Measurements from ENCODE around the gene CDPF1. TPM values are rescaled to one million over a fixed set of nuclear protein-coding genes. Genes with fewer than 3 reads are reported as not detected.

CDPF1 gene
- total and polyA plus RNA-seq, 2 donors (not counting 1 experiment from before 2014, with no cell fraction given): 9.8 to 15.4 TPM

GRCh38 chr22:46209262-46209661 lies 40.8 kb downstream of the CDPF1 start:
- H3K27me3 Mint-ChIP-seq: no peaks in the 10 kb centered on the region
- POLR2A ChIA-PET: interaction anchor here (0.6 kb wide), 1 partner anchor 35 kb away, joined by 3 read pairs; no protein-coding TSS in a partner anchor
- peaks cover 14% of the 10 kb centered on the region for H3K9me3 Mint-ChIP-seq (ENCODE audit: insufficient read depth)
- no peaks in the 10 kb centered on the region for H3K4me1 Mint-ChIP-seq
- intact Hi-C loops (cut with micrococcal nuclease): no loop called here
- H3K27ac Mint-ChIP-seq: no peak overlapping the region
- Histone ChIP-seq H3K4me2 (replicated peaks; ENCODE audit: low read depth, low read length, poor library complexity, severe bottlenecking) (no peak overlapping the region), H3K27me3 (replicated peaks in 1 of 4; ENCODE audit: control extremely low read depth in 1 of 4, control insufficient read depth in 3 of 4, insufficient read depth in 4 of 4, low read length in 3 of 4) (no peaks in the 10 kb centered on the region), H3K36me3 (replicated peaks in 1 of 2; ENCODE audit: control extremely low read depth in 1 of 2, control insufficient read depth in 1 of 2, extremely low read depth in 1 of 2, insufficient read depth in 2 of 2, low read length in 1 of 2) (peaks cover 0 to 1% of the 10 kb centered on the region in 2 experiments), H3K4me3 (ENCODE audit: control extremely low read depth in 1 of 5, extremely low read depth in 1 of 5, insufficient read depth in 1 of 5, low read depth in 2 of 5, low read length in 4 of 5) (no peak overlapping the region), H3K4me1 (ENCODE audit: control insufficient read depth in 2 of 2, insufficient read depth in 2 of 2, low read length in 2 of 2) (no peaks in the 10 kb centered on the region), H3K9me3 (ENCODE audit: control extremely low read depth in 1 of 3, control insufficient read depth in 2 of 3, insufficient read depth in 1 of 3, low read length in 2 of 3) (peaks cover 0 to 10% (median 10%) of the 10 kb centered on the region in 3 donors), H3K27ac (ENCODE audit: low read length in 2 of 2) (no peak overlapping the region), H4K20me1 (ENCODE audit: control insufficient read depth, insufficient read depth, low read length, poor library complexity, severe bottlenecking) (no peaks in the 10 kb centered on the region), H3K9ac (ENCODE audit: low read length) (no peak overlapping the region), H3K79me2 (ENCODE audit: control insufficient read depth, insufficient read depth, low read length) (peaks cover 4% of the 10 kb centered on the region), H2AFZ (ENCODE audit: insufficient read depth, low read depth, low read length, poor library complexity, severe bottlenecking) (no peak overlapping the region)
- no peak for TF ChIP-seq CTCF (IDR thresholded peaks at IDR 0.05)
- TF ChIP-seq EZH2 (IDR thresholded peaks at IDR 0.05; ENCODE audit: borderline replicate concordance, insufficient read depth, low read depth, low read length, poor library complexity, severe bottlenecking): no peak
- no CpG with 5 or more reads among the region's 1 CpG for WGBS (ENCODE audit: insufficient coverage)
- ATAC-seq (ENCODE audit: low read depth) (no peak), DNase-seq (no peak)
- CTCF ChIA-PET: no interaction called here
- H3K4me3 Mint-ChIP-seq: no peak overlapping the region

- POLR2A ChIA-PET: no interaction called here
- Histone ChIP-seq H3K9me3 (ENCODE audit: control extremely low read depth in 1 of 3, control insufficient read depth in 2 of 3, insufficient read depth in 1 of 3, low read length in 2 of 3) (peaks cover 0 to 8% (median 0%) of the 10 kb centered on the region in 3 donors), H3K9ac (ENCODE audit: low read length) (no peak overlapping the region), H2AFZ (ENCODE audit: insufficient read depth, low read depth, low read length, poor library complexity, severe bottlenecking) (no peak overlapping the region), H3K4me1 (ENCODE audit: control insufficient read depth in 2 of 2, insufficient read depth in 2 of 2, low read length in 2 of 2) (no peaks in the 10 kb centered on the region), H3K36me3 (replicated peaks in 1 of 2; ENCODE audit: control extremely low read depth in 1 of 2, control insufficient read depth in 1 of 2, extremely low read depth in 1 of 2, insufficient read depth in 2 of 2, low read length in 1 of 2) (peaks cover 2 to 11% of the 10 kb centered on the region in 2 experiments), H3K27ac (ENCODE audit: low read length in 2 of 2) (no peak overlapping the region), H3K27me3 (replicated peaks in 1 of 4; ENCODE audit: control extremely low read depth in 1 of 4, control insufficient read depth in 3 of 4, insufficient read depth in 4 of 4, low read length in 3 of 4) (no peaks in the 10 kb centered on the region), H3K79me2 (ENCODE audit: control insufficient read depth, insufficient read depth, low read length) (no peaks in the 10 kb centered on the region), H3K4me3 (ENCODE audit: control extremely low read depth in 1 of 5, extremely low read depth in 1 of 5, insufficient read depth in 1 of 5, low read depth in 2 of 5, low read length in 4 of 5) (no peak overlapping the region), H4K20me1 (ENCODE audit: control insufficient read depth, insufficient read depth, low read length, poor library complexity, severe bottlenecking) (no peaks in the 10 kb centered on the region), H3K4me2 (replicated peaks; ENCODE audit: low read depth, low read length, poor library complexity, severe bottlenecking) (no peak overlapping the region)
- H3K9me3 Mint-ChIP-seq (ENCODE audit: insufficient read depth): peaks cover 7% of the 10 kb centered on the region
- H3K4me1 Mint-ChIP-seq: no peaks in the 10 kb centered on the region
- no peak overlapping the region for H3K4me3 Mint-ChIP-seq
- DNase-seq: no peak
- WGBS (ENCODE audit: insufficient coverage): 100% methylated on average over 6 of the region's 7 CpGs
- TF ChIP-seq CTCF (IDR thresholded peaks at IDR 0.05): no peak
- TF ChIP-seq EZH2 (IDR thresholded peaks at IDR 0.05; ENCODE audit: borderline replicate concordance, insufficient read depth, low read depth, low read length, poor library complexity, severe bottlenecking): no peak
- H3K27ac Mint-ChIP-seq: no peak overlapping the region
- CTCF ChIA-PET: no interaction called here
- intact Hi-C loops (cut with micrococcal nuclease): no loop called here
- no peak for ATAC-seq (ENCODE audit: low read depth)
- H3K27me3 Mint-ChIP-seq: no peaks in the 10 kb centered on the region
Observed at GRCh38 chr22:46203601-46203980, 46.5 kb downstream of the CDPF1 start.
